GM13977 (cell line): Measurements from ENCODE around the gene UBXN10.

Experiments used
- DNase-seq: peaks from one replicate; pipeline ENCODE4 v3.0.0; 2012; ENCODE audit warnings: low spot score
- in situ Hi-C: fragments of 300-500 bp; cut with MboI; formaldehyde crosslinking; loops from one replicate; pipeline ENCODE4 v1.12.0; 2022; ENCODE audit warnings: low sequenced_read_pairs, low pct_unique_long_range_greater_than_20kb, mixed read lengths, inconsistent platforms; ENCODE audit not compliant: unreplicated experiment
- TF ChIP-seq, protein P1 (sequence below): IDR thresholded peaks from 2 replicates; pipeline ENCODE4 v1.5.1; 2012; ENCODE audit warnings: mild to moderate bottlenecking, control low read depth; ENCODE audit not compliant: insufficient read depth; ENCODE audit errors: extremely low read depth, missing control alignments

The UBXN10 gene

DNA sequence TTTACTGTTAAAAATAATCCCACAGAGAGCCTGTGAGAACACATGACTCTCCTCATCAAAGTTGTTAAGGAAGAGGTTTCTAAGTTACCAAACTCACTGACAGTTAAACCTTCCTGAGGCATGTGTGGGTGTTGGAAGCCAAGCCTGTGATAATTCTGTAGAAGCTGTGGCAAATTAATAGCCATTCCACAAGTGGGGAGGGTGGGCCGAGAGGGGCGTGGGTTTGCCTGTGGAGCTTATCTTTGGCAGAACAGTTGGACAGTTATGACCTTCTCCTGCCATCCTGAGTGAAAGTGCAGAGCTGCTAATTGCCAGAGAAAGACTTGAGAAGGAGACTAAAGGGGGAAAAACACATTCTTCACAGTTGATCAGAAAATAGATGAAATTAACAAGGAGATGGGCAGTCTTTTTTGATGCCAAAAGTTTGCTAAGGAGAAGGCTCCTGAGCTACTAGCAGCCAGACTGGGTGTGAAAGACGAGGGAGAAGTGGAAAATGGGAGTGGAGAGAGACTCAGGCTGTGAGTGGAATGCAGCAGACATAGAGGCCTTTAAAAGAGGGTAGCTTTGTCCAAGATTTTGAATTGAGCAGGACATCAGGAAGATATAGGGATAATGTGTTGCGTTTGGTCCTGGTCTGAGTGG, 2.0 kb downstream of the UBXN10 start:
- in situ Hi-C loops, result no loop called here
- TF ChIP-seq, protein P1, sequence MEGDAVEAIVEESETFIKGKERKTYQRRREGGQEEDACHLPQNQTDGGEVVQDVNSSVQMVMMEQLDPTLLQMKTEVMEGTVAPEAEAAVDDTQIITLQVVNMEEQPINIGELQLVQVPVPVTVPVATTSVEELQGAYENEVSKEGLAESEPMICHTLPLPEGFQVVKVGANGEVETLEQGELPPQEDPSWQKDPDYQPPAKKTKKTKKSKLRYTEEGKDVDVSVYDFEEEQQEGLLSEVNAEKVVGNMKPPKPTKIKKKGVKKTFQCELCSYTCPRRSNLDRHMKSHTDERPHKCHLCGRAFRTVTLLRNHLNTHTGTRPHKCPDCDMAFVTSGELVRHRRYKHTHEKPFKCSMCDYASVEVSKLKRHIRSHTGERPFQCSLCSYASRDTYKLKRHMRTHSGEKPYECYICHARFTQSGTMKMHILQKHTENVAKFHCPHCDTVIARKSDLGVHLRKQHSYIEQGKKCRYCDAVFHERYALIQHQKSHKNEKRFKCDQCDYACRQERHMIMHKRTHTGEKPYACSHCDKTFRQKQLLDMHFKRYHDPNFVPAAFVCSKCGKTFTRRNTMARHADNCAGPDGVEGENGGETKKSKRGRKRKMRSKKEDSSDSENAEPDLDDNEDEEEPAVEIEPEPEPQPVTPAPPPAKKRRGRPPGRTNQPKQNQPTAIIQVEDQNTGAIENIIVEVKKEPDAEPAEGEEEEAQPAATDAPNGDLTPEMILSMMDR, result no peak
- no peak for DNase-seq

DNA sequence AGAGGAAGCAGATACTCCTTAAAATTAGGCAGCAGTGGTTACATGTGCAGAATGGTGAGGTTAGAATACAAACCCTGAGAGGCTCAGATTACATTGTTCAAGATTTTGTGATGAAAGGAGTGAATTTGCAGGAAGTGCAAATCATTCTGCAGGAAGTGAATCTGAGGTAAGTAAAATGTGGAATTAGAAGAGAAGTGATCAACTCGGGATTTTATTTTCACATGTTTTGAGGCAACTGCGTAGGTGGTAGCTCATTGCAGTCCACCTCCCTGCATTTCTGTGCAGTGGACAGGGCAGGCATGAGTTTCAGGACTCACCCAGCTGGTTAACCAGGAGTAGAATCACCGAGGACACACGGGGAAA, 2.5 kb downstream of the UBXN10 start:
- no peak for DNase-seq
- in situ Hi-C loops, result no loop called here
- TF ChIP-seq, protein P1, result no peak

DNA sequence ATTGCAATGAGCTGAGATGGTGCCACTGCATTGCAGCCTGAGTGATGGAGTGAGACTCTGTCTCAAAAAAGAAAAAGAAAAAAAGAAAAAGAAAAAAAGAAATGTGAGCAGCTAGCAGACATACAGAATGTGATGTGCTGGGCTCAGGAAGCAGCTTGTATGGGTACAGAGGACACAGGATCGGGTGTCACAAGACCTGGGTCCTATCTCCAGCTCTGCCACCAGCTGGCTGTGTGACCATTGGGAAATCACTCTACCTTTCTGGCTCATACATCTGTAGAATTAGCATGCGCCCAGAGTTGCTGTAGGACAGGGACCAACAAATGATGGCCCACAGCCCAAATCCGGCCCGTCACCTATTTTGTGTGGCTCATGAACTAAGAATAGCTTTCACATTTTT, 3.8 kb downstream of the UBXN10 start:
- in situ Hi-C loops, result no loop called here
- no peak for DNase-seq
- TF ChIP-seq, protein P1, result no peak

DNA sequence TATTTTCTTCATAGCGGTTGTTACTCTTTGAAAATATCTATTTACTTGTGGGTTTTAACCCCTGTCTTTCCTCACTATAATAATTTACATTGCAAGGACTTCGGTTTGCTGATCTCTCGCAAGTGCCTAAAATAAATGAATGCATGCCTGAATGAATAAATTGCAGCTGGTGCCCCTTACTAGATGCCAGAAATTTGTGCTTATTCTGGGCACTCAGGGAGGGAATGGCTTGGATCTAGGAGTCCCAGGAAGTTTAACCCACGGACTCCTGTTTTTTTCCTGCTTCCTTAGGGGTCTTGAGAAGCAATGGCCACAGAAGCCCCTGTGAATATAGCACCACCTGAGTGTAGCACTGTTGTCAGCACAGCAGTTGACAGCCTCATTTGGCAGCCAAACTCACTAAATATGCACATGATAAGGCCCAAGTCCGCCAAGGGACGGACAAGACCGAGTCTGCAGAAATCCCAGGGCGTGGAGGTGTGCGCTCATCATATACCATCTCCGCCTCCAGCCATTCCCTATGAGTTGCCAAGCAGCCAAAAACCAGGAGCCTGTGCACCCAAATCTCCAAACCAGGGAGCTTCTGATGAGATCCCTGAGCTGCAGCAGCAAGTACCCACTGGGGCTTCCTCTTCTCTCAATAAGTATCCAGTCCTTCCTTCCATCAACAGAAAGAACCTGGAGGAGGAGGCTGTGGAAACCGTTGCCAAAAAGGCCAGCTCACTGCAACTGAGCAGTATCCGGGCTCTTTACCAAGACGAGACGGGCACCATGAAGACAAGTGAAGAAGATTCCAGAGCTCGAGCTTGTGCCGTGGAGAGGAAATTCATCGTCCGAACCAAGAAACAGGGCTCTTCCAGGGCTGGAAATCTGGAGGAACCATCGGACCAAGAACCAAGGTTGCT, 4.6 kb downstream of the UBXN10 start:
- no peak for DNase-seq
- in situ Hi-C loops, result no loop called here
- TF ChIP-seq, protein P1, result no peak

DNA sequence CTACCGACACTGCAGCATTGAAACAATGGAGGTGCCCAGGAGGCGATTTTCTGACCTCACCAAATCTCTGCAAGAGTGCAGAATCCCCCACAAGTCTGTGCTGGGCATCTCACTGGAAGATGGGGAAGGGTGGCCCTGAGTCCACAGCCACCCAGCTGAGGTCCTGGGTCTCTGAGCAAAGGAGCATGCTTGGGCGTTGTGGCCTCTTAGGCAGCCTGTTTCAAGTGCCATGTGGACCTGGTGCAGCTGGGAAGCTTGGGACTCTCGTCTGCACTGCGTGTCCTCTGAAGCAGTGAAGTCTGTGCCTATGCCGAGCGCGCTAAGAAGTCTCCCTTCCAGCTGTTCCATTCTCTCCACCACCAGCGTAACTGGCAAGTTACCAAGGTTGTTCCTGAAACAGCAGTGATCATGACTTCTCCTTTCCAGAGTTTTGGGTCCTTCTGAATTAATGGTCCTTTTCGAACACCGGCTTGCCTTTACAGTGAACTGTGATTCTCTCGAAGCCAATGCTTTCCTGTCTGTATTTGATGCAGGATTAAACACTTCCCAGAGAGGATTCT, 5.5 kb downstream of the UBXN10 start:
- TF ChIP-seq, protein P1, result no peak
- DNase-seq, result no peak
- in situ Hi-C loops, result no loop called here

DNA sequence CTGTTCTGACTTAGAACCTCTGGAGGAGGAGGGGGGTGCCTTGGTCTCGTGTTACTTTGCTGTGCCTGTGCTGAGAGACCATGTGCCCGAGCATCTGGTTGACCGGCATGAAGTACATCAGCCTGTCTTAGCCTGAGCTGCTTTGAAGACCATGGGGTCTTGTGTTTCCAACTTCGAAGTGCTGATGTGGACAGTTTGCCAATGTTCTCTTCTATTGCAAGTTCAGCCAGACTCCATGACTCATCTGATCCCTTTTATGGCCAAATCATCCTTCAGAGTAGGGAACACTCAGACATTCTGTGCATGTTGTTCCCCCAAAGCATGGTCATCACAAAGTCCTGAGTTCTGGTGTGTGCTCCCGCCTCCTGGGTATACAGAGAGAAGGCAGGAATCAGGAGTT, 6.5 kb downstream of the UBXN10 start:
- in situ Hi-C loops, result no loop called here
- TF ChIP-seq, protein P1, result no peak
- DNase-seq, result no peak
